Naive thymus-derived CD8-positive, alpha-beta T cell (primary cell): ENCODE measurements around the gene ZSWIM6. TPM values are rescaled to one million over a fixed set of nuclear protein-coding genes. Genes with fewer than 3 reads are reported as not detected.

Experiments used
- ATAC-seq, 2 donors: fragments of 150-1000 bp; cut with Tn5 transposase in 1 of 2; sonication (Bioruptor Pico), chemical (Tn5 transposase) in 1 of 2; 1 replicate in 1 of 2; 2 replicates in 1 of 2; pipeline ENCODE4 v1.10.0; 2021; ENCODE audit warnings: mild to moderate bottlenecking in 2 of 2, moderate library complexity in 2 of 2
- POLR2A ChIA-PET: fragments of 350-600 bp; sonication (Branson Sonifier 250); formaldehyde crosslinking; loops from one replicate; lab custom pipeline; 2021; ENCODE audit warnings: antibody characterized with exemption; lab: Charles Lee
- DNase-seq, 10 donors: peaks; one replicate each; pipeline versions ENCODE4 v3.0.0 to v3.0.0-alpha.2; 2020 to 2022
- H3K27ac Mint-ChIP-seq, 10 donors: one replicate each; pipeline ENCODE4 v1.8.0; 2020 to 2022; ENCODE audit warnings: mild to moderate bottlenecking in 10 of 10, mixed read lengths in 10 of 10, moderate library complexity in 4 of 10, inconsistent platforms in 1 of 10
- H3K27me3 Mint-ChIP-seq, 5 donors: one replicate each; pipeline ENCODE4 v1.8.0; 2021 to 2022; ENCODE audit warnings: mixed read lengths in 5 of 5
- H3K36me3 Mint-ChIP-seq, 3 donors: one replicate each; pipeline ENCODE4 v1.8.0; 2020 to 2022; ENCODE audit warnings: mixed read lengths in 3 of 3, mild to moderate bottlenecking in 2 of 3, inconsistent platforms in 1 of 3
- H3K4me1 Mint-ChIP-seq, 4 donors: one replicate each; pipeline ENCODE4 v1.8.0; 2021 to 2022; ENCODE audit warnings: mixed read lengths in 4 of 4
- H3K4me3 Mint-ChIP-seq, 10 donors: one replicate each; pipeline ENCODE4 v1.8.0; 2020 to 2022; ENCODE audit warnings: mild to moderate bottlenecking in 10 of 10, mixed read lengths in 10 of 10, moderate library complexity in 6 of 10, inconsistent platforms in 1 of 10
- H3K9me3 Mint-ChIP-seq, 9 donors: one replicate each; pipeline ENCODE4 v1.8.0; 2020 to 2022; ENCODE audit warnings: mixed read lengths in 9 of 9, mild to moderate bottlenecking in 3 of 9, inconsistent platforms in 1 of 9, moderate library complexity in 1 of 9
- polyA plus RNA-seq, 3 donors: library from polyadenylated mRNA; unstranded; fragments of 300-500 nt; fragmentation: Illumina TruSeq; gene quantifications; one replicate each; pipeline ENCODE4 v1.2.3, GENCODE V29; 2021
- total RNA-seq, 8 experiments: library from RNA in 2 of 8; stranded (reverse) in 2 of 8; gene quantifications; one replicate each; pipeline ENCODE4 v1.2.3 and lab custom pipeline; 2021 to 2026

The ZSWIM6 gene
- 10 to 100 TPM; 11.6 to 11.9 TPM for total RNA-seq
- polyA plus RNA-seq: under 1 TPM; 0.14 to 0.59 (median 0.53) TPM
- 13.8 to 25.7 (median 23.3) reads per million in 6 experiments for total RNA-seq (lab: John Stamatoyannopoulos, UW)

GRCh38 chr5:61331407-61332357, at the start of gene ZSWIM6:
Gene ZSWIM6, plus strand, starts transcription at chr5:61332258. Its CDS starts 15 bp downstream, at chr5:61332273.
- no peaks in the 10 kb centered on the region for H3K9me3 Mint-ChIP-seq
- H3K27ac Mint-ChIP-seq: peak within 1 kb of the TSS; percentile 77 to 100 (median 97)
- peaks cover 7 to 26% (median 12%) of the 10 kb centered on the region in 5 donors for H3K27me3 Mint-ChIP-seq
- H3K4me3 Mint-ChIP-seq: peak within 1 kb of the TSS; percentile 86 to 99 (median 94)
- H3K36me3 Mint-ChIP-seq: peaks cover 0 to 6% (median 0%) of the 10 kb centered on the region in 3 donors
- peak; percentile 95 to 100 (median 99) for DNase-seq
- POLR2A ChIA-PET: interaction anchor here (0.6 to 2.2 kb wide), 16 partner anchors 11 to 1112 kb away, joined by 3 to 22 read pairs (median 4); partner anchors contain the start of genes ERCC8, NDUFAF2 and SMIM15
- ATAC-seq: peak; percentile 68 to 79
- peaks cover 33 to 53% (median 43%) of the 10 kb centered on the region in 4 donors for H3K4me1 Mint-ChIP-seq

- Mint-ChIP-seq H3K27me3 (no peaks in the 10 kb centered on the region), H3K36me3 (no peaks in the 10 kb centered on the region), H3K9me3 (no peaks in the 10 kb centered on the region), H3K4me1 (peaks cover 0 to 15% (median 8%) of the 10 kb centered on the region in 4 donors), H3K4me3 (peak overlapping the region in 1 of 10 donors; percentile 6), H3K27ac (no peak overlapping the region)
- ATAC-seq: no peak
- POLR2A ChIA-PET: interaction anchor here (0.6 kb wide), 1 partner anchor 48 kb away, joined by 4 read pairs; the partner anchor contains the start of gene ZSWIM6
- peak in 2 of 10 donors; percentile 2 to 29 for DNase-seq
These were observed 48.6 kb upstream of the ZSWIM6 start for GRCh38 chr5:61283471-61283870.

GRCh38 chr5:61285531-61285930, 46.5 kb upstream of the ZSWIM6 start:
- no peak for DNase-seq
- Mint-ChIP-seq H3K4me3 (no peak overlapping the region), H3K27me3 (no peaks in the 10 kb centered on the region), H3K4me1 (peaks cover 0 to 9% (median 5%) of the 10 kb centered on the region in 4 donors), H3K27ac (no peak overlapping the region), H3K36me3 (no peaks in the 10 kb centered on the region), H3K9me3 (no peaks in the 10 kb centered on the region)
- POLR2A ChIA-PET: interaction anchor here (0.5 kb wide), 1 partner anchor 696 kb away, joined by 3 read pairs; no protein-coding TSS in a partner anchor
- peak in 1 of 2 donors; percentile 43 for ATAC-seq

GRCh38 chr5:61286446-61287132, 45.5 kb upstream of the ZSWIM6 start:
- H3K4me3 Mint-ChIP-seq: no peak overlapping the region
- H3K9me3 Mint-ChIP-seq: no peaks in the 10 kb centered on the region
- H3K36me3 Mint-ChIP-seq: no peaks in the 10 kb centered on the region
- H3K27ac Mint-ChIP-seq: no peak overlapping the region
- H3K4me1 Mint-ChIP-seq: no peaks in the 10 kb centered on the region
- DNase-seq: no peak
- POLR2A ChIA-PET: no interaction called here
- no peaks in the 10 kb centered on the region for H3K27me3 Mint-ChIP-seq
- no peak for ATAC-seq

- H3K36me3 Mint-ChIP-seq: no peaks in the 10 kb centered on the region
- H3K27ac Mint-ChIP-seq: no peak overlapping the region
- ATAC-seq (no peak), DNase-seq (no peak)
- H3K9me3 Mint-ChIP-seq: no peaks in the 10 kb centered on the region
- no peaks in the 10 kb centered on the region for H3K4me1 Mint-ChIP-seq
- no peak overlapping the region for H3K4me3 Mint-ChIP-seq
- no peaks in the 10 kb centered on the region for H3K27me3 Mint-ChIP-seq
- POLR2A ChIA-PET: no interaction called here
These were observed 44.6 kb upstream of the ZSWIM6 start for GRCh38 chr5:61287474-61287873.

- DNase-seq: no peak
- H3K36me3 Mint-ChIP-seq: no peaks in the 10 kb centered on the region
- H3K4me3 Mint-ChIP-seq: no peak overlapping the region
- ATAC-seq: no peak
- H3K4me1 Mint-ChIP-seq: no peaks in the 10 kb centered on the region
- POLR2A ChIA-PET: interaction anchor here (1.1 kb wide), 1 partner anchor 43 kb away, joined by 4 read pairs; the partner anchor contains the start of gene ZSWIM6
- H3K9me3 Mint-ChIP-seq: no peaks in the 10 kb centered on the region
- no peak overlapping the region for H3K27ac Mint-ChIP-seq
- H3K27me3 Mint-ChIP-seq: no peaks in the 10 kb centered on the region
These were observed 42.8 kb upstream of the ZSWIM6 start for GRCh38 chr5:61289241-61289640.

- POLR2A ChIA-PET: no interaction called here
- Mint-ChIP-seq H3K27me3 (no peaks in the 10 kb centered on the region), H3K4me3 (no peak overlapping the region), H3K36me3 (no peaks in the 10 kb centered on the region), H3K4me1 (no peaks in the 10 kb centered on the region), H3K27ac (no peak overlapping the region), H3K9me3 (no peaks in the 10 kb centered on the region)
- DNase-seq: no peak
- no peak for ATAC-seq
These were observed 42.3 kb upstream of the ZSWIM6 start for GRCh38 chr5:61289669-61290306.

GRCh38 chr5:61290791-61291210, 41.3 kb upstream of the ZSWIM6 start:
- Mint-ChIP-seq H3K9me3 (no peaks in the 10 kb centered on the region), H3K27me3 (no peaks in the 10 kb centered on the region), H3K36me3 (no peaks in the 10 kb centered on the region), H3K4me3 (no peak overlapping the region), H3K4me1 (no peaks in the 10 kb centered on the region), H3K27ac (no peak overlapping the region)
- POLR2A ChIA-PET: no interaction called here
- DNase-seq (no peak), ATAC-seq (no peak)

GRCh38 chr5:61292062-61292657, 39.9 kb upstream of the ZSWIM6 start:
- no peaks in the 10 kb centered on the region for H3K9me3 Mint-ChIP-seq
- no peaks in the 10 kb centered on the region for H3K4me1 Mint-ChIP-seq
- ATAC-seq (no peak), DNase-seq (no peak)
- H3K4me3 Mint-ChIP-seq: no peak overlapping the region
- POLR2A ChIA-PET: no interaction called here
- H3K27ac Mint-ChIP-seq: no peak overlapping the region
- H3K36me3 Mint-ChIP-seq: no peaks in the 10 kb centered on the region
- H3K27me3 Mint-ChIP-seq: no peaks in the 10 kb centered on the region

- Mint-ChIP-seq H3K4me3 (no peak overlapping the region), H3K36me3 (no peaks in the 10 kb centered on the region)
These were observed 39.0 kb upstream of the ZSWIM6 start for GRCh38 chr5:61293071-61293470.

GRCh38 chr5:61293873-61294272, 38.2 kb upstream of the ZSWIM6 start:
- POLR2A ChIA-PET: no interaction called here

More at GRCh38 chr5:61293071-61293470, 39.0 kb upstream of the ZSWIM6 start:
- Mint-ChIP-seq H3K27ac (no peak overlapping the region), H3K4me1 (no peaks in the 10 kb centered on the region), H3K27me3 (no peaks in the 10 kb centered on the region), H3K9me3 (no peaks in the 10 kb centered on the region)
- ATAC-seq (no peak), DNase-seq (no peak)
- POLR2A ChIA-PET: no interaction called here

GRCh38 chr5:61295365-61295764, 36.7 kb upstream of the ZSWIM6 start:
- ATAC-seq: no peak
- no peaks in the 10 kb centered on the region for H3K9me3 Mint-ChIP-seq
- H3K4me3 Mint-ChIP-seq: no peak overlapping the region
- POLR2A ChIA-PET: no interaction called here
- no peak overlapping the region for H3K27ac Mint-ChIP-seq
- H3K4me1 Mint-ChIP-seq: no peaks in the 10 kb centered on the region
- H3K27me3 Mint-ChIP-seq: no peaks in the 10 kb centered on the region
- no peaks in the 10 kb centered on the region for H3K36me3 Mint-ChIP-seq
- no peak for DNase-seq

More at GRCh38 chr5:61293873-61294272, 38.2 kb upstream of the ZSWIM6 start:
- ATAC-seq (no peak), DNase-seq (no peak)
- no peaks in the 10 kb centered on the region for H3K27me3 Mint-ChIP-seq
- H3K27ac Mint-ChIP-seq: no peak overlapping the region
- H3K4me3 Mint-ChIP-seq: no peak overlapping the region
- no peaks in the 10 kb centered on the region for H3K4me1 Mint-ChIP-seq
- no peaks in the 10 kb centered on the region for H3K9me3 Mint-ChIP-seq
- H3K36me3 Mint-ChIP-seq: no peaks in the 10 kb centered on the region
